Liver (tissue), 9 donors: ENCODE measurements around the gene ACACA. TPM values are rescaled to one million over a fixed set of nuclear protein-coding genes. Genes with fewer than 3 reads are reported as not detected.

ENCODE experiments used
- DNase-seq: peaks from one replicate; pipeline ENCODE4 v3.0.0-alpha.2; 2017; ENCODE audit warnings: low spot score
- H3K27ac ChIP-seq, 2 donors: one replicate each; pipeline ENCODE4 v1.7.0; 2013; ENCODE audit warnings: inconsistent platforms in 2 of 2, low read length in 2 of 2, control low read depth in 1 of 2, low read depth in 1 of 2, mild to moderate bottlenecking in 1 of 2
- H3K27me3 ChIP-seq, 4 donors: one replicate each; pipeline versions ENCODE4 v1.6.1 to v1.7.0; 2013; ENCODE audit warnings: low read length in 3 of 4, inconsistent platforms in 1 of 4, mild to moderate bottlenecking in 1 of 4, moderate library complexity in 1 of 4; ENCODE audit not compliant: control insufficient read depth in 4 of 4, insufficient read depth in 4 of 4
- H3K36me3 ChIP-seq, 4 donors: one replicate each; pipeline versions ENCODE4 v1.6.1 to v1.7.0; 2013; ENCODE audit warnings: low read length in 3 of 4, mild to moderate bottlenecking in 3 of 4, low read depth in 1 of 4, moderate library complexity in 1 of 4; ENCODE audit not compliant: control insufficient read depth in 4 of 4, insufficient read depth in 3 of 4
- H3K4me1 ChIP-seq, 4 donors: one replicate each; pipeline versions ENCODE4 v1.6.1 to v1.7.0; 2013; ENCODE audit warnings: low read length in 3 of 4, mild to moderate bottlenecking in 3 of 4, moderate library complexity in 1 of 4; ENCODE audit not compliant: control insufficient read depth in 4 of 4, insufficient read depth in 4 of 4
- H3K4me3 ChIP-seq, 3 donors: one replicate each; pipeline versions ENCODE4 v1.6.1 to v1.7.0; 2013; ENCODE audit warnings: low read length in 3 of 3, control low read depth in 1 of 3, low read depth in 1 of 3, mild to moderate bottlenecking in 1 of 3
- H3K9ac ChIP-seq, 2 donors: one replicate each; pipeline ENCODE4 v1.7.0; 2013; ENCODE audit warnings: low read length in 2 of 2, mild to moderate bottlenecking in 2 of 2, moderate library complexity in 2 of 2, control low read depth in 1 of 2, low read depth in 1 of 2
- H3K9me3 ChIP-seq, 4 donors: one replicate each; pipeline versions ENCODE4 v1.6.1 to v1.7.0; 2013; ENCODE audit warnings: low read length in 3 of 4; ENCODE audit not compliant: control insufficient read depth in 4 of 4
- ATF3 ChIP-seq: IDR thresholded peaks from 2 replicates; pipeline ENCODE4 v1.6.1; 2016; ENCODE audit warnings: antibody characterized with exemption
- CTCF ChIP-seq: fragments of 150-350 bp; IDR thresholded peaks from 2 replicates; pipeline ENCODE4 v1.5.1; 2017; ENCODE audit warnings: improper control_type of control experiment, low read depth, low read length; ENCODE audit not compliant: missing input control
- EGR1 ChIP-seq, 2 donors: IDR thresholded peaks; 2 replicates each; pipeline ENCODE4 v1.6.1; 2016 to 2018; ENCODE audit warnings: antibody characterized with exemption in 2 of 2, low read depth in 2 of 2
- FOXA1 ChIP-seq: IDR thresholded peaks from 2 replicates; pipeline ENCODE4 v1.6.1; 2016; ENCODE audit warnings: antibody characterized with exemption
- FOXA2 ChIP-seq: IDR thresholded peaks from 2 replicates; pipeline ENCODE4 v1.6.1; 2016; ENCODE audit warnings: antibody characterized with exemption
- GABPA ChIP-seq, 2 donors: IDR thresholded peaks in 1 of 2; conservative IDR thresholded peaks in 1 of 2; 2 replicates each; pipeline ENCODE4 v1.6.1; 2016; ENCODE audit warnings: antibody characterized with exemption in 2 of 2, mild to moderate bottlenecking in 1 of 2, moderate library complexity in 1 of 2
- HNF4G ChIP-seq: IDR thresholded peaks from 2 replicates; pipeline ENCODE4 v1.6.1; 2016; ENCODE audit warnings: antibody characterized with exemption
- JUND ChIP-seq, 2 donors: IDR thresholded peaks; 2 replicates each; pipeline ENCODE4 v1.6.1; 2016; ENCODE audit warnings: antibody characterized with exemption in 2 of 2
- MAX ChIP-seq: IDR thresholded peaks from 2 replicates; pipeline ENCODE4 v1.6.1; 2016; ENCODE audit warnings: antibody characterized with exemption
- NR2F2 ChIP-seq: IDR thresholded peaks from 2 replicates; pipeline ENCODE4 v1.6.1; 2016; ENCODE audit warnings: antibody characterized with exemption
- RAD21 ChIP-seq, 2 donors: IDR thresholded peaks; 2 replicates each; pipeline ENCODE4 v1.6.1; 2016; ENCODE audit warnings: antibody characterized with exemption in 2 of 2, mild to moderate bottlenecking in 2 of 2
- REST ChIP-seq: IDR thresholded peaks from 2 replicates; pipeline ENCODE4 v1.6.1; 2016; ENCODE audit warnings: antibody characterized with exemption, mild to moderate bottlenecking
- RXRA ChIP-seq, 2 donors: IDR thresholded peaks; 2 replicates each; pipeline ENCODE4 v1.6.1; 2017 to 2018; ENCODE audit warnings: antibody characterized with exemption in 2 of 2, mild to moderate bottlenecking in 1 of 2
- TAF1 ChIP-seq: conservative IDR thresholded peaks from 2 replicates; pipeline ENCODE4 v1.6.1; 2016; ENCODE audit warnings: antibody characterized with exemption, mild to moderate bottlenecking
- YY1 ChIP-seq: IDR thresholded peaks from 2 replicates; pipeline ENCODE4 v1.6.1; 2016; ENCODE audit warnings: antibody characterized with exemption, mild to moderate bottlenecking
- ZBTB33 ChIP-seq: IDR thresholded peaks from 2 replicates; pipeline ENCODE4 v1.6.1; 2016; ENCODE audit warnings: antibody characterized with exemption
- WGBS: extraction: QIAGEN DNeasy Blood & Tissue Kit; methylation state at CpG from one replicate; pipeline ENCODE4 v1.1.7; 2013; 5-methylcytosine and 5-hydroxymethylcytosine counted together
- polyA plus RNA-seq, 2 donors: library from polyadenylated mRNA; stranded (reverse) in 1 of 2; unstranded in 1 of 2; fragments of 200-250 nt in 1 of 2; fragments of >200 nt in 1 of 2; fragmentation: Nextera tagmentation in 1 of 2; extraction: Ambion mirVana in 1 of 2; gene quantifications; one replicate each; pipeline versions ENCODE4 v1.2.1 to v1.2.3, GENCODE V29; 2013 to 2015
- total RNA-seq, 2 donors: library from RNA; depleted of rRNA; stranded (reverse); fragments of >200 nt; gene quantifications; one replicate each; pipeline ENCODE4 v1.2.3, GENCODE V29; 2014
- donor health status: healthy.
- donor health status: healthy.
- donor health status: healthy.
- donor health status: healthy.
- donor health status: healthy.

ACACA gene
- total and polyA plus RNA-seq, 4 donors: 14.8 to 49.5 (median 31.2) TPM

GRCh38 chr17:37338847-37339246 is 67.8 kb downstream of the ACACA start:
- TF ChIP-seq EGR1 (IDR thresholded peaks at IDR 0.05; ENCODE audit: low read depth in 2 of 2): no peak
- no peaks in the 10 kb centered on the region for H3K9me3 ChIP-seq
- no peak overlapping the region for H3K4me3 ChIP-seq
- H3K36me3 ChIP-seq: peaks cover 0 to 12% (median 4%) of the 10 kb centered on the region in 4 donors
- DNase-seq: no peak
- no peaks in the 10 kb centered on the region for H3K27me3 ChIP-seq
- H3K9ac ChIP-seq: no peak overlapping the region
- H3K4me1 ChIP-seq: no peaks in the 10 kb centered on the region
- H3K27ac ChIP-seq: no peak overlapping the region
- 91% methylated on average over 3 of the region's 3 CpGs for WGBS

- WGBS: 89% methylated on average over 5 of the region's 5 CpGs
- Histone ChIP-seq H3K4me3 (no peak overlapping the region), H3K27me3 (no peaks in the 10 kb centered on the region), H3K27ac (no peak overlapping the region), H3K36me3 (peaks cover 0 to 17% (median 9%) of the 10 kb centered on the region in 4 donors), H3K9me3 (no peaks in the 10 kb centered on the region), H3K9ac (no peak overlapping the region), H3K4me1 (peaks cover 0 to 6% (median 2%) of the 10 kb centered on the region in 4 donors)
- no peak for DNase-seq
- no peak for TF ChIP-seq FOXA1
- TF ChIP-seq NR2F2: no peak
- TF ChIP-seq FOXA2: no peak
- no peak for TF ChIP-seq REST
- no peak for TF ChIP-seq CTCF
- TF ChIP-seq ZBTB33: no peak
- TF ChIP-seq GABPA (IDR thresholded peaks at IDR 0.05 in 1 of 2, conservative IDR thresholded peaks at IDR 0.05 in 1 of 2): no peak
- TF ChIP-seq RXRA (IDR thresholded peaks at IDR 0.05): no peak
- no peak for TF ChIP-seq JUND (IDR thresholded peaks at IDR 0.05)
- no peak for TF ChIP-seq MAX
- no peak for TF ChIP-seq EGR1 (IDR thresholded peaks at IDR 0.05; ENCODE audit: low read depth in 2 of 2)
- TF ChIP-seq YY1: no peak
- TF ChIP-seq ATF3: no peak
- no peak for TF ChIP-seq HNF4G
- no peak for TF ChIP-seq RAD21 (IDR thresholded peaks at IDR 0.05)
- no peak for TF ChIP-seq TAF1
These were observed 79.1 kb downstream of the ACACA start for GRCh38 chr17:37327341-37328090.
